Measurements from ENCODE around the gene NUDC. TPM values are rescaled to one million over a fixed set of nuclear protein-coding genes. Genes with fewer than 3 reads are reported as not detected.

NUDC gene
- total RNA-seq, 1 donor from 2014 or later, result 71.7 TPM

DNA sequence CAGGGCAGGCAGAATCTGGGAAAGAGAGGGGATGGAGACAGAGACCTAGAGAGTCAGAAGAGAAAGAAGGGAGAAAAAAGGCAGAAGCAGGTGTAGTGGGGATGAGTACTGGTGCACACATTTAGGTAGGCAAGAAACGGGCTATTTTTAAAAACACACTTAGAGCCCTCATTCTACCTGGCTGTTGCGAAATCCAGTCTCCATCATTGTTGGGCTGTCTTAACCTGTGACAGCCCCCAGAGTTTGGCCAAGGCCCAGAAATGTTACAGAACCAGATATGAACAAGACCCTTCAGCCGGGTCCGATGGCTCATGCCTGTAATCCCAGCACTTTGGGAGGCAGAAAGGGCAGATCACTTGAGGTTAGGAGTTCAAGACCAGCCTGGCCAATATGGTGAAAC is 51.3 kb downstream of the NUDC start:
- H3K9me3 Mint-ChIP-seq, result no peaks in the 10 kb centered on the region
- ChIA-PET POLR2A (no interaction called here), CTCF (no interaction called here)
- TF ChIP-seq, protein P1, sequence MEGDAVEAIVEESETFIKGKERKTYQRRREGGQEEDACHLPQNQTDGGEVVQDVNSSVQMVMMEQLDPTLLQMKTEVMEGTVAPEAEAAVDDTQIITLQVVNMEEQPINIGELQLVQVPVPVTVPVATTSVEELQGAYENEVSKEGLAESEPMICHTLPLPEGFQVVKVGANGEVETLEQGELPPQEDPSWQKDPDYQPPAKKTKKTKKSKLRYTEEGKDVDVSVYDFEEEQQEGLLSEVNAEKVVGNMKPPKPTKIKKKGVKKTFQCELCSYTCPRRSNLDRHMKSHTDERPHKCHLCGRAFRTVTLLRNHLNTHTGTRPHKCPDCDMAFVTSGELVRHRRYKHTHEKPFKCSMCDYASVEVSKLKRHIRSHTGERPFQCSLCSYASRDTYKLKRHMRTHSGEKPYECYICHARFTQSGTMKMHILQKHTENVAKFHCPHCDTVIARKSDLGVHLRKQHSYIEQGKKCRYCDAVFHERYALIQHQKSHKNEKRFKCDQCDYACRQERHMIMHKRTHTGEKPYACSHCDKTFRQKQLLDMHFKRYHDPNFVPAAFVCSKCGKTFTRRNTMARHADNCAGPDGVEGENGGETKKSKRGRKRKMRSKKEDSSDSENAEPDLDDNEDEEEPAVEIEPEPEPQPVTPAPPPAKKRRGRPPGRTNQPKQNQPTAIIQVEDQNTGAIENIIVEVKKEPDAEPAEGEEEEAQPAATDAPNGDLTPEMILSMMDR (IDR thresholded peaks at IDR 0.05), result no peak
- no peak overlapping the region for H3K4me3 Mint-ChIP-seq
- ATAC-seq (ENCODE audit: low read depth), result no peak
- no peaks in the 10 kb centered on the region for H3K36me3 Mint-ChIP-seq (ENCODE audit: low read depth)
- DNase-seq, result no peak
- intact Hi-C loops (cut with micrococcal nuclease), result no loop called here
- no peaks in the 10 kb centered on the region for H3K4me1 Mint-ChIP-seq
- peaks cover 18% of the 10 kb centered on the region for H3K27me3 Mint-ChIP-seq
- no peak overlapping the region for H3K27ac Mint-ChIP-seq

DNA sequence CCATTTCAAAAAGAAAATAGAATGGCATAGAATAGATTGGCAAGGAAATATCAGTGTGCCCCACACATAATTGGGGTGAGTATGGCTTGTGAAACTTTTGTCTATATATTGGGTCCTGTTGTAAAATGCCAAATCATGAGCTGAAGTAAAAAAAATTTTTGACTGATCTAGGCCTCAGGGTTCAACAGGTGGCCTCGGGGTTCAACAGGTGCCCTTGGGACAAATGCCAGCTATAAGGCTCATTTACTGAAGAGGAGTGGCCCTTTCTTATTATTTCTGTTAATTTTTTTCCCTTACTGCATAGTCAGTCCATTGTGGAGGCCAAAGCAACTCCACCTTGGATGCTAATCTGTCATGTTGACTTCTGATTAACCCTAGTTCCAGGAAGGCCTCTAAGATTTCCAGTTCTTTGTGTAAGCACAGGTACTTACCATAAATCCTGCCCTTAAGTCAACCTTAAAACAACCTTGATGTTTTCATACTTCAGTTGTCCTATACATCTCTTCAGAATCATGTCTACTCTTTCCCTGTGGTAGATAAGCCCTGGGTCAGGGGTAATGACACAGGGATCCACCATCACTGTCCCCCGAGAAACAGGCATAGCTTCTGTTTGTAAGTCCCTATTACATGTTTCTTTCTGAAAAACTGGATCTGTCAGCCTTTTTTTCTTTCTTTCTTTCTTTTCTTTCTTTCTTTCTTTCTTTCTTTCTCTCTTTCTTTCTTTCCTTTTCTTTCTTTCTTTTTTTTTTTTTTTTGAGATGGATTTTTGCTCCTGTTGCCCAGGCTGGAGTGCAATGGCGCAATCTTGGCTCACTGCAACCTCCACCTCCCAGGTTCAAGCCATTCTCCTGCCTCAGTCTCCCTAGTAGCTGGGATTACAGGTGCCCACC is 55.3 kb downstream of the NUDC start:
- Mint-ChIP-seq H3K36me3 (ENCODE audit: low read depth) (no peaks in the 10 kb centered on the region), H3K27me3 (peaks cover 10% of the 10 kb centered on the region), H3K4me1 (no peaks in the 10 kb centered on the region), H3K4me3 (no peak overlapping the region), H3K9me3 (no peaks in the 10 kb centered on the region), H3K27ac (no peak overlapping the region)
- POLR2A ChIA-PET, result no interaction called here
- CTCF ChIA-PET, result no interaction called here
- ATAC-seq (ENCODE audit: low read depth) (no peak), DNase-seq (no peak)
- intact Hi-C loops (cut with micrococcal nuclease), result no loop called here
- TF ChIP-seq, protein P1 (IDR thresholded peaks at IDR 0.05), result no peak

DNA sequence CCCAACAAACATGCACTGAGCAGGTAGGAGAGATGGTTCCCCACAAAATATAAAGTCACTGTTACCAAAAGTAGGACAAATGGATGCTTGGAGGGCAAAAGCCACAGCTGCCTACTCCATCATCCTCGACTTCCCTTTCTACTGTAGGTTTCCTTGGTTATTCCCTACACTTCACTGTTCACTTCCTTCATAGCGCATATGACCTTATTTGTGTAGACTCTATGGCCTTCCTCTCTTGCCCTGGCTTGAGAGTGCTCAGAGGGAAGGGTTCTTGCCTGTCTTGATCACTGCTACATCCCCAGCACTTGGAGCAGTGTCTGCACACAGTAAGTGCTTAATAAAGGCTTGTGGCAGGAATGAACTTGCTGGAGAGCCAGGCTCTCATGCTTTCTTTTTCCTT is 57.4 kb downstream of the NUDC start:
- intact Hi-C loops (cut with micrococcal nuclease), result no loop called here
- Mint-ChIP-seq H3K36me3 (ENCODE audit: low read depth) (no peaks in the 10 kb centered on the region), H3K9me3 (no peaks in the 10 kb centered on the region), H3K27me3 (peaks cover 6% of the 10 kb centered on the region), H3K4me3 (no peak overlapping the region), H3K27ac (no peak overlapping the region), H3K4me1 (no peaks in the 10 kb centered on the region)
- POLR2A ChIA-PET, result no interaction called here
- TF ChIP-seq, protein P1 (IDR thresholded peaks at IDR 0.05), result no peak
- CTCF ChIA-PET, result interaction anchor here (0.8 kb wide), 1 partner anchor 19 kb away, joined by 3 read pairs; no protein-coding TSS in a partner anchor
- DNase-seq, result no peak
- no peak for ATAC-seq (ENCODE audit: low read depth)

DNA sequence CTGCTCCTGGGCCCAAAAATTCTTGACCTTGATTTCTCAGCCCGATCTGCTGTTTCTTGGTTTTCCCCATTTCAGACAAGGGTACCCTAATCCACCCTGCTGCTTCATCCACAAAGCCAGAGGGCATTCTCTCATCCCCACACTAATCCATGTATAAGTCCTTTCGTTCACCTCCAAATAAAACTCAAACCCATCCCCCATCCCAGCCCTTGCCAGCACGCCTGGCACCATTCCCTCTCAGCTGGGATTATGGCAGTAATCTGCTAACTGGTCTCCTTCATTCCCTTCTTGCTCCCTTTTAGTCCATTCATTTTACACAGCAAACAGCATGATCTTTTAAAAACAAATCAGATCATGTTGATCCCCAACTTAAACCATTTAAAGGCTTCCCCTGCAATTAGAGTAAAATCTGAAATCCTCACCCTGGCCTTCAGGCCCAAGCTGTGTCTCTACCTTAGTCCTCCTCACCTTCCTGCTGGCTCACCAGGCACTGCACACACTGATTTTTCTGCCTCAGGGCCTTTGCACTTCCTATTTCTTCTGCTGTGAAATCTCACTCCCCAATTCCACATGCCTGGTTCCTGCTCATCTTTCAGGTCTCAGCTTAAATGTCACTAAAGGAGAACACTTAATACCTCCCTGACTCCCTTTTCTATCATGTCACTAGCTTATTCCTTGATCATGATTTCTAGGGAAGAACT is 59.8 kb downstream of the NUDC start:
- ATAC-seq (ENCODE audit: low read depth), result no peak
- DNase-seq, result no peak
- POLR2A ChIA-PET, result no interaction called here
- intact Hi-C loops (cut with micrococcal nuclease), result no loop called here
- no peak overlapping the region for H3K27ac Mint-ChIP-seq
- no peaks in the 10 kb centered on the region for H3K36me3 Mint-ChIP-seq (ENCODE audit: low read depth)
- H3K27me3 Mint-ChIP-seq, result peaks cover 6% of the 10 kb centered on the region
- no peaks in the 10 kb centered on the region for H3K4me1 Mint-ChIP-seq
- H3K9me3 Mint-ChIP-seq, result no peaks in the 10 kb centered on the region
- no peak overlapping the region for H3K4me3 Mint-ChIP-seq
- TF ChIP-seq, protein P1 (IDR thresholded peaks at IDR 0.05), result no peak
- CTCF ChIA-PET, result no interaction called here

DNA sequence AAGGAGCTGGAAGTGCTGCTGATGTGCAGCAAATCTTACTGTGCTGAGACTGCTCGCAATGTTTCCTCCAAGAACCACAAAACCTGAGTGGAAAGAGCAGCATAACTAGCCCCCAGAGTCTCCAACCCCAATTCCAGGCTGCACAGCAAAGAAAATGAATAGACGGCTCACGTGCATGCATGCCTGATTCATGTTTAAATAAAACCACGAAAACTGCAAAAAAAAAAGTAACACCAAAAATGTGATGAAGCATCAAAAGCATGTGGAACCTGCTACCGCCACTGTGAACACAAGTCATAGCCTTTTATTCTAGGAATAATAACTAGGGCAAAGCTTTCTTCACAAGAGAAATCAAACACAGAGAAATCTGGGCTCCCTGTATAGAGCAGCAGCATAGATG is 62.3 kb downstream of the NUDC start:
- ChIA-PET CTCF (interaction anchor here (0.7 kb wide), 1 partner anchor 13 kb away, joined by 3 read pairs; no protein-coding TSS in a partner anchor), POLR2A (no interaction called here)
- no peak overlapping the region for H3K4me3 Mint-ChIP-seq
- no peaks in the 10 kb centered on the region for H3K9me3 Mint-ChIP-seq
- intact Hi-C loops (cut with micrococcal nuclease), result no loop called here
- H3K4me1 Mint-ChIP-seq, result no peaks in the 10 kb centered on the region
- H3K27me3 Mint-ChIP-seq, result peaks cover 13% of the 10 kb centered on the region
- DNase-seq, result no peak
- no peak for ATAC-seq (ENCODE audit: low read depth)
- H3K36me3 Mint-ChIP-seq (ENCODE audit: low read depth), result no peaks in the 10 kb centered on the region
- TF ChIP-seq, protein P1 (IDR thresholded peaks at IDR 0.05), result no peak
- no peak overlapping the region for H3K27ac Mint-ChIP-seq
